ENCODE results near the gene PPFIBP2.

Gene PPFIBP2

DNA sequence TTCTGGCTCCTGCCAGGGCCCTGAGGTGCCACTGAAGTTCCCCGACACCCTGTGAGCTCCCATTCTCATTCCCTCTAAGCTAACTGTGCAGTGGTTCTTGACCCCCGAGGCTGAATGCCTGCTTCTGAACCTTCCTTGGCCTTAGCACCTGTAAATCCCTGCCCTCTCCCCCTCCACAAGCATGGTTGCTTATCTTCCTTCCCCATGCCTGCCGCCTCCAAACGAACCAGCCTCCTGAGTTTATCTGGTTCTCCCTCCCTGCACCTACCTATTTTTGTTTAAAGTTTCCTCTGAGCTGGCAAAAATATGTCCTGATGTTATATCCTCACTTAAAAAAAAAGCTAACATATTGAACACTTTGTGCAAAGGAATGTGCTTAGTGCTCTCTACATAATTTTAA lies 33.9 kb downstream of the PPFIBP2 start:
- ChIA-PET CTCF (interaction anchor here (0.9 to 7.4 kb wide), 15 partner anchors 9 to 129 kb away, joined by 3 to 37 read pairs (median 9); partner anchors contain the start of gene PPFIBP2), POLR2A (interaction anchor here (0.7 kb wide), 1 partner anchor 36 kb away, joined by 3 read pairs; no protein-coding TSS in a partner anchor)
- no peak for DNase-seq (ENCODE audit: extremely low spot score)
- TF ChIP-seq, protein P1, sequence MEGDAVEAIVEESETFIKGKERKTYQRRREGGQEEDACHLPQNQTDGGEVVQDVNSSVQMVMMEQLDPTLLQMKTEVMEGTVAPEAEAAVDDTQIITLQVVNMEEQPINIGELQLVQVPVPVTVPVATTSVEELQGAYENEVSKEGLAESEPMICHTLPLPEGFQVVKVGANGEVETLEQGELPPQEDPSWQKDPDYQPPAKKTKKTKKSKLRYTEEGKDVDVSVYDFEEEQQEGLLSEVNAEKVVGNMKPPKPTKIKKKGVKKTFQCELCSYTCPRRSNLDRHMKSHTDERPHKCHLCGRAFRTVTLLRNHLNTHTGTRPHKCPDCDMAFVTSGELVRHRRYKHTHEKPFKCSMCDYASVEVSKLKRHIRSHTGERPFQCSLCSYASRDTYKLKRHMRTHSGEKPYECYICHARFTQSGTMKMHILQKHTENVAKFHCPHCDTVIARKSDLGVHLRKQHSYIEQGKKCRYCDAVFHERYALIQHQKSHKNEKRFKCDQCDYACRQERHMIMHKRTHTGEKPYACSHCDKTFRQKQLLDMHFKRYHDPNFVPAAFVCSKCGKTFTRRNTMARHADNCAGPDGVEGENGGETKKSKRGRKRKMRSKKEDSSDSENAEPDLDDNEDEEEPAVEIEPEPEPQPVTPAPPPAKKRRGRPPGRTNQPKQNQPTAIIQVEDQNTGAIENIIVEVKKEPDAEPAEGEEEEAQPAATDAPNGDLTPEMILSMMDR (IDR thresholded peaks at IDR 0.05; ENCODE audit: control extremely low read depth, extremely low read depth, low read depth, missing control alignments) = no peak

DNA sequence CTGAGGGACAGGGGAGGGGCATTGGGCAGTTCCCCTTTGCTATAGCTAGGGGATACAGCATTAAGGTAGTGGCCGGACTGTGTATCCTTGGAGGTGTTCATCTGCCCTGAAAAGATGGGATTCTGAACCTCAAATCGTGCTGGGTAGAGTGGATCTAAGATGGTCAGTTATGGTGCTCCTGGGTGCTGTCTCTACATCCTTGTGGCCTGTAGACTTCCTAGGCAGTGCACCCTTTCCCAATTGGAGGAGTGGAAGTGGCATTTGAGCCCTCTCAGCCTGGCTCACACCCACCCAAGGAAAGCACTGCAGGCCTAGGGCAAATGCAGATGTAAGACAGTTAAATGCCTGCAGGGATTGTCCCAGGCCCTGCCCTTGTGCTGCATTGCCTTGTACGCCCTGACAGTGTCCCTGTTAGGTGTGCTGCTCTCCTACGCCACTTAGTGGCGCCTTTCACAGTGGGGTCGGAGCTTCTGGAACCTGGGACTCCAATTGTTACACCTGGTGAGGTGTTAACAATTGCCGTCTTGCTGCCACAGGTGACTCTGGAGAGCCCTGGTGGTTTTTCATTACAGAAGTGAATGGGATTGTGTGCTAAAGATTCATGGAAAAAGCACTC lies 35.0 kb downstream of the PPFIBP2 start:
- CTCF ChIA-PET = interaction anchor here (0.9 to 7.4 kb wide), 15 partner anchors 10 to 117 kb away, joined by 3 to 37 read pairs (median 9); partner anchors contain the start of gene PPFIBP2
- peak; percentile 58 for DNase-seq (ENCODE audit: extremely low spot score)

DNA sequence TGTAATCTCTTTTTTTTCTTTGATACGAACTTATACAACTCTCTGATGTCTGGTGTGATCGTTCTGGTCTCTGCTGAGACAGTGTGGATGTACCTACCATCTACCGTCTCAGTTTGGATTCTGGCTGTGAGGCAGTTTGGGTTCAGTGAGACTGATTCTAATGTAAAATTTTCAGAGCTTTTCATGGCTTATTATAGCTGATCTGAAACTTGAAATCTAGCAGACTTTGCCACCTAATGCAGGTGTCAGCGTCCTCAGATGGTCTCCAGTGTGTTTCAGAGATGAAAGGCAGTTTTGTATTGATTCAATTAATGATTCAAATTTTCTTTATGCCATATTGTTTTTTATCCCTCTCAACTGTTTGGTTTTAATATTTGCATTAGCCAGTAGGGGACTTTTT lies 35.9 kb downstream of the PPFIBP2 start:
- no peak for DNase-seq (ENCODE audit: extremely low spot score)
- TF ChIP-seq, protein P1 (IDR thresholded peaks at IDR 0.05; ENCODE audit: control extremely low read depth, extremely low read depth, low read depth, missing control alignments) = no peak
- ChIA-PET POLR2A (no interaction called here), CTCF (interaction anchor here (0.9 to 7.4 kb wide), 14 partner anchors 10 to 140 kb away, joined by 3 to 37 read pairs (median 11); partner anchors contain the start of gene PPFIBP2)

More for the DNA sequence above, 35.0 kb downstream of the PPFIBP2 start:
- POLR2A ChIA-PET = no interaction called here
- TF ChIP-seq, protein P1 (IDR thresholded peaks at IDR 0.05; ENCODE audit: control extremely low read depth, extremely low read depth, low read depth, missing control alignments) = peak; percentile 71

DNA sequence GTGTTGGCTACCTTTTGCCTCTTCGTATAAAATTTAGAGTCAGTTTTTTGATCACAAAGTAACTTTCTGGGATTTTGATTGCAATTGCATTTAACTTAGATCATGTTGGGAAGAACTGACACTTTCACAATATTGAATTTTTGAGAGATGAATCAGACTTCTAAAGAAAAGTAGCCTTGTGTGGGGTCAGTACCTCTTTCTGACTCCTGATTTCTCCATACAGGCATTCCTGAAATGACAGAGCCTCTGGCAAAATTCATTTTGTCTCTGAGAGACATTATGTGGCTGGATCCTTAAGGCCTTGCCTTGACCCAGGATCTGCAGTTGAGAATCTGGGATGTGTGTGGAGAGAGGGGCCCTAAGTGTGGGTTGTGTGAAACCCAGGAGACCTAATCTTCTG lies 37.8 kb downstream of the PPFIBP2 start:
- ChIA-PET CTCF (interaction anchor here (0.9 to 7.4 kb wide), 12 partner anchors 8 to 115 kb away, joined by 3 to 37 read pairs (median 4); partner anchors contain the start of gene PPFIBP2), POLR2A (no interaction called here)
- no peak for DNase-seq (ENCODE audit: extremely low spot score)
- TF ChIP-seq, protein P1 (IDR thresholded peaks at IDR 0.05; ENCODE audit: control extremely low read depth, extremely low read depth, low read depth, missing control alignments) = no peak

DNA sequence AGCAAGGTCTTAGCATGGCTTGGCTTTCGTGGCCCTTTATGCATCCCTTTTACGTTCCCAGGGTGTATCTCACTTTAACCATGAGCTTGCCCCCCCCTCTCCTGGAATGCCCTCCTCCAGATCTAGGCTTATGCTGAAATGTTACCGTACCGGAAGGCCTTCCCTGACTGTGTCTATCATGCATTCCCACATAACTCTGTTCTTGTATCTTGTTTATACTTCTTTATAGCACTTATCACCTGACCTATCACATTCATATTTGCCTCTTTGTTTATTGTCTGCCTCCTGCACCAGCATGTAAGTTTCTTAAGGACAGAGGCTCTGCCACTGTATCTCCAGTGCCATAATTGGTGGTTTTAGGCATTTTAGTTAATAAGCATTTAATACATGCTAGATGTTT lies 38.9 kb downstream of the PPFIBP2 start:
- no peak for DNase-seq (ENCODE audit: extremely low spot score)
- CTCF ChIA-PET = interaction anchor here (0.9 to 7.4 kb wide), 10 partner anchors 8 to 114 kb away, joined by 3 to 37 read pairs (median 3); partner anchors contain the start of gene PPFIBP2
- TF ChIP-seq, protein P1 (IDR thresholded peaks at IDR 0.05; ENCODE audit: control extremely low read depth, extremely low read depth, low read depth, missing control alignments) = no peak
- POLR2A ChIA-PET = no interaction called here

DNA sequence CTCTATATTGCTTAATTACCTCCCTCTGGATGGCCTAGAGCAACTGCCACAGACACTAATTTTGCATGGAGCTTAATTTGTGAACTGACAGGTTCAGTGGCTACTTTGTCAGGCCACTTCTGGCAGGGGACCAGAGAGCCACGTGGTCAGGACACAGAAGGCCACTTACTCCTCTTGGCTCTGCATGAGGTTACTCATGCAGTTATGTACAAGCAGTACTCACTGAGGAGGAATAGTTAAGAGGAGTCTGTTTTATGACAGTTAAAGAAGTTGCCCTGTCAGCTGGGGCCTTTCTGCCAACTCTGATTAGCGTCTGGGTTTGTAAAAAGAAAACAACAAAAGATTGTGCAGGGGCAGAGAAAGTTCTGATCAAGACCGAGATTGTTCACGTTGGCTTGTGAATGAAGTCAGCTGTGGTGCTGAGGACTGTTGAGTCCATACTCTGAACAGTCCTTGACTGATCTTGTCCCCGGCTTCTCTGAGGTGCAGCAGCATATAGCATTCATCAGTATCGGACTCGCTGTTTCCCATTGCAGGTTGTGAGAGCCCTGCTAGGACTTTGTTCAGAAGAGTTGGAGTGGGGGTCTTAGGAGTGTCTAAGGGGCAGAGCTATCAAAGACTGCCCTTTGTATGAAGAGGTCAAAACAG lies 41.4 kb downstream of the PPFIBP2 start:
- CTCF ChIA-PET = interaction anchor here (1.3 to 2.2 kb wide), 2 partner anchors 10 to 16 kb away, joined by 4 to 8 read pairs; no protein-coding TSS in a partner anchor
- POLR2A ChIA-PET = no interaction called here
- TF ChIP-seq, protein P1 (IDR thresholded peaks at IDR 0.05; ENCODE audit: control extremely low read depth, extremely low read depth, low read depth, missing control alignments) = no peak
- no peak for DNase-seq (ENCODE audit: extremely low spot score)
